GM21786 (cell line): ENCODE data around the gene CACNA2D3.

ENCODE experiments used
- ATAC-seq: cut with Tn5 transposase; IDR thresholded peaks from one replicate; pipeline ENCODE4 v1.9.1; 2021; ENCODE audit not compliant: unreplicated experiment

Gene CACNA2D3

DNA sequence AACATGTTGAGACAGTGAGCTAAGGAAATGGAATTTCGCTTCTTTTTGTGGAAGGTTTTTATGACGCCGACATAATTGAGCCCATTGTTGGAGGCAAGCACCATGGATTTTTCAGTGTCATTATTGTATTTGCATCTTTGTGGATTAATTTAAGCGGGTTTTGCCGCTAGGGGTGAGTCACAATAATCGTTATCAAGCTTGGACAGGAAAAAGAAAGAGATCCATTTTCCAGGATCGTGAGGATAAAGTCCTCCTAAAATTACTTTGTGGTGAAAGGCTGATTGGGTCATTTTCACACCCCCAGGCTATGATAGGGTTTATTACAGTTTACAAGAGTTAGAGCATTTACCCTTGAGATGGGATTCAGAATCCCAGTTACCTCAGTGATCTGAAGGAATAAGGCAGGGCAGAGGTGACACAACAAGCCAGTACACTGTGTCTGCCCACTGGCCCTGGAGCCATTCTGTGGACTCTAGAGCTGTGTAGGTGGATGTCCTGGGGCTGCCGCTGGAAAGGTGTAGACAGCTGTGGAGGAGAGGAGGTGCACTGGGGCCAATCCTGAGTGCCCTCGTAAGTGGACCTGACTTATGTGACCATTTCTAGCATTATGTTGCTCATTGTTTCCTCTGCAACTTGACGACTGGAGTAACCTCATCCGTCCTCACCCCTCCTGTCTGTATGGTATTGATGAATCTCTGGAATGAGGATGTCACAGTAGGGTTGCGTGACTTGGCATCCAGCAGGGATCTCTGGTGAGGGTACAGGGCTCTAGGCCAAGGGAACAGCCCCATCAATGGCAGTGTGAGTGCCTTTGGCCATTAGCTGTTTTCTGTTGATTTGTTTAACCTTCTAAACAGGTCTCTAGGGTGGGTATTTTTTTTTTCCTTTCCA lies 435.4 kb downstream of the CACNA2D3 start:
- ATAC-seq: no peak

DNA sequence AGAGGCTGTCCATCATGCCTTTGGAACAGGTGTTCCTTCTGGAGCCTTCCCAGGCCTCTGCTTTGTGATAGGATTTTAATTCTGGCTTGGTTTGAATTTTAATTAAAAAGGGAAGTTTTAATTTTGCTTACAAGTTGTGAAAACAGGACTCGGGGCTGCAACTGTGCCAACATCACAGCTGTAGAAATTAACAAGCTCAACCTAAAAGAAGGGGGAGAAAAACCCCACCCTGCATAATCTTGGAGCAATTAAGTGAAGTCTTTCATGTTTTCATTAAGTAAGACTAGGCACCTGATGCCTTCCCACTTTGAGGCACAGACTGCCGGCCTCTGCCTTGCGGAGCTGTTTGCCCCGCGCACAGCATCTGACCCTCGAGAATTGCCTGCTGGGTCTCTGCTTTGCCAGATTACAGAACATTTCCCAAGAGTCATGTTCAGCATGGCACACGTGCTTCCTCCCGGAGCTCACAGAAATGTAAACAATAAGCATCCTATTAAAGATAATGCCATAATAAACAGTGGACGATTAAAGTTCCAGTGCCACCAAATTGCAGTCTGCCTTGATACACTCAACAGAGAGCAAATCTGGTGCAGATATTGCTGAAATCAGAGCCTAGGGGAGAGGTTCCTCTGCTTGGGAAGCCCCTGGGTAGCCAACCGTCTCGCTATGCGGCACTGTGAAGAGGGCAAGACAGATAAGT lies 441.3 kb downstream of the CACNA2D3 start:
- ATAC-seq: no peak

DNA sequence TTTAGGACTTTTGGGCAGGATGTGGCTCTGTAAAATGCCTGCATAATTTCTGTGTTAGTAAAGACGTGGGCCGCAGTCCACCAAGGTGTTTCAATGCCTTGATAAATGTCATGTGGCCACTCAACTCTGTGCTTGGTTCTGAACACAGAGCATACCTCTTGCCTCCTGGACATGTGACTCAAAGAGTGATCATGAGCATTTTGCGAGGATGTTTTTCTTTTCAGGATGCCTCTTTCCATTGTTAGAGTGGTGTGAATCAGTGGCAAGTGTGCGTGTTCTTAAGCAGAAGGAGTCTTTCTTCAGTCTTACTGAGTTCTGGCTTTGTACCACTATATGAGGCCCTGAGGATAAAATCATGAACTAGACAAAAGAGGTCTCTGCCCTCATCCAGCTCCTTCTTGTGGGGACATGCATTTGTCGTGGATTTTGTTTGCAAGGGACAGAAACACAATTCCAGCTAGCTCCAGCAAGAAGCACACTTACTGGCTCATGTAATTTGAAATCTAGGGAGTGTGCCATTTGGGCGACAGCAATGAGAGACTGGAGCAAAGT lies 442.1 kb downstream of the CACNA2D3 start:
- no peak for ATAC-seq

DNA sequence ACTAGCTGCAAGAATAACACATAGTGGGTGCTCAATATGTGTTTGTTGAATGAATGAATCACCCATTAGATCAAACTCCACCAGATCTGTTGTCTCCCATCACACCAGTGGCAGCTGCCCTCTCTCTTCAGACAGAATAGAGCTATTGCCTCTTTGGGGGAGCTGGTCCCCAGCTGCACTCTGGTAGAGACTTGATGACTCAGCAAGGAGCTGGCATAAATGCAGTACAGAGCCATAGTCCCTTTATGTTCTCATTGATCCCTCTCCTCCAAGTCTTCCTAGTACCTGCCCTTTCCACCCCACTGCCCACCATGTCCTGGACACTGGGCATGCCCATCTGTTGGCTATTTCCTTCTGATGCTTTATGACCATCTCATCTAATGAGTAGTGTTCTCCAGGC lies 443.6 kb downstream of the CACNA2D3 start:
- no peak for ATAC-seq

DNA sequence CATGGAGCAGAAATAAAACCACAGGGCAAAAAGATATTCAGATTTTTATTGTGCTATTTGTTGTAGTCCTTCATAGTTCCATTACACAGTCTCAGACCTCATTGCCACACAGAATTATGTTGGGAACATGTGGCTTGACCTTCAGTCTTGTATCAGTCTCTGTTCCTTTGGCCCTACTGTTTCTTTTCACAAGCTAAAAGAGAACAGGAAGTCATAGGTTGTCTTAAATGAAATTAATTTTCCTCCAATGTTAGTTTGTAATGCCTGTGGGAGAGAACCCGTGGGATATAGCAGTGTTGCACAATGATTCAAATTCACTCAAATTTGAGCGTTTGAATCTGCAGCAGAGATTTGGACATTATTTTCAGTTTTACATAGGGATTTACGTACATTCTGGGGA lies 445.6 kb downstream of the CACNA2D3 start:
- ATAC-seq: no peak

DNA sequence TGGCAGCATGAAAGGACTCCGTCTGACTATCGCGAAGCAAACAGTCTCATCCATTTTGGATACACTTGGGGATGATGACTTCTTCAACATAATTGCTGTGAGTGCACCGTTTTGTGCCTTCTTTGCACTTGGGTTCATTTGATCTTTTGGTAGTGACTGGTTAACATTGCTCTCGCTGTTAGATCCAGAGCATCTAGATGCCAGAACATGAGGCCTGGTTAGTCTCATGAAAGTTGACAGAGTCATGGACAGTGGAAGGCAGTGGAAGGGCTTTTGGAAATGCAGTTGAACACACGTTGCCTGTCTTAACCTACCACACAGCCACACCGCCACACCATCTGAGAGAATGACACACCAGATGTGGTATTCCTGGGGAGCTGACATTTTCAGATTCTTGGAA lies 447.7 kb downstream of the CACNA2D3 start:
- ATAC-seq: no peak

DNA sequence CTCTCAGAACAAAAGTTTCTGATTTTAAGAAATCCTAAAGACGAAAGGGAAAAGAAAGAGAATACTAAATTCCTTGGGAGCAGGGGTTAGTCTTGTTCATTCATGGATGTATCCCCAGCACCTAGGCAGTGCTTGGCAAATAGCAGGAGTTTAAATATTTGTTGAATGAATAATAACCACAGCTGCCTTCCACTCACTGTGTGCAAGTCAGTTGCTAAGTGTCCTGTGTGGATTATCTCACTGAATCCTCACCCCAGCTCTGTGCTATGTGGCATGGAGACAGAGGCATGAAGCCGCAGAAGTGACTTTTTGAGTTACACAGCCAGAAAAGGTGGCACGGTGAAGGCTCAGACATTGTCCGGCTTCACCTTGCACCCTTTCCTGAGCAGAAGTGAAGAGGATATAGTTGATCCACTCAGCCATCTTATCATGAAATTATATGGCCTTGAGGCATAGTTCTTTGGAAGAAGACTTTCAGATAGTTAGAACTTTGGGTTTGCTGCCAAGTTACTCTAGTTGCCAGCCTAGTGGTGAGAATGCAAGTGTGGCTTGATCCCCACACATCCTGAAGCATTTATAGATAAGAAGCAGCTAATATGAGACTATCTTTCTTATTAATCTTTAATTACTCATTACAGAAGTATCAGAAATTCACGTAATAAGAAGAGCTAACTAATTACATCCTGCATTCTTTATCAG lies 450.0 kb downstream of the CACNA2D3 start:
- ATAC-seq: no peak

DNA sequence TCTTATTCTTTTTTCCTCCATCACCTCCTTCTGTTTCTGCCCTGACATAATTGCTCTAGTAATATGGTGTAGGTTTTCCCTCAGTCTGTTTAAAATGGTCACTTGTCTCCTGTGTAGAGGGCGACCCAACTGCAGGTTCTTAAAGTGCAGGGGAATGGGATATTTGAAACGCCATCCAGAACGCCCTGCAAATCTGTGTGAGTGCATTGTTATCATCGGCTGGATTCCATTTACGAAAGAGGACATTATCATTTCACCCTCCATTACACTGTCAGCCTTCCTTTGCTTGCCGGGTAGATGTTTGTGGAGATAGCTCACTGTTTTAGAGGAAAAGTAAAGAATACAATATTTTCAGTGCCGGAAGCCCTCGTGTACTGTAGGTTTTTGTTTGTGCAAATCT lies 451.5 kb downstream of the CACNA2D3 start:
- no peak for ATAC-seq

DNA sequence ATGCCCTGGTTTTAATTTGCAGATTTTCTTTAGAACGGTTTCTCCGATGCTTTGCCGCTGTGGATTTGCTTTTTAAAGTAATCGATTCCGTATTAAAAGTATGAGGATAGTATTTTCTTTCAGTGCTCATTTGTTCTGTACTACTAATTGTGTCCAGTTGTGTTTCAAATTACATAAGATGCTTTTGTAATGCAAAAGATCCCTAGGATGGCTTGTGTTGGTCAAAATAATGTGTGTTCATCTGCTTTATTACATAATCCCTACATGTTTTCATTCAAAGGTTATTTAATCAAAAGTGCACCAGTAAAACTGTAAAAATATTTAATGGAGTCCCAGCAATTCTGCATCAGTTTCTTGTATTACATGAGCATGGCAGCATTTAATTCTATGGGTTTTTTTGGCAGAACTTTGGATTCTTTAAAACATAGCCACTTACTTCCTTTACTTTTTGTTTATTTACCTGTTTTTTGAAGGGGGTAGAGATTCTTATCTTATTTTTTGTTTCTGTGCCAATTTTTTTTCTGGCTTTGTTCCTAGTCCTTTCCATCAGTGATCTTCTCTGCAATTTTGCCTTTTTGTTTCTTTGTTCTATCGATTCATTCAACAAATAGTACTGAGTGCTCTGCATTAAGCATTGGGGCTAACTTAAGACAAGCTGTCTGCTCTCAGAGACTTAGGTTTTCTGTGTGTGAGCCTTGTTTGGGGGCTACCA lies 452.7 kb downstream of the CACNA2D3 start:
- ATAC-seq: no peak

DNA sequence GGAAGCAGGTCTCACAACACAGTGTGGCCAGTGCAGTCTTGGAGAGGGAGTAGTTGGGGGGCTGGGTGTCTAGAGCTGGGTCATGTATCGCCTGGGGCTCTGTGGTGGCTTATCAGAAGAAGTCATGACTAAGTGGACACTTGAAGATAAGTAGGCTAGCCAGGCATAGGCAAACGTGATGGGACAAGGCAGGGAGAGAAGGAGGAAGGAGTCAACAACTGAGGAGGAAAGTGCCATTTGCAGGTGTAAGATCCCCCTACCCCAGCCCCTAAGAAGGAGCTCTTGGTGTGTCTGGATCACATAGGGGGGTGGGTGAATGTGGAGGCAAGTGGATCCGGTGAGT lies 453.2 kb downstream of the CACNA2D3 start:
- no peak for ATAC-seq

DNA sequence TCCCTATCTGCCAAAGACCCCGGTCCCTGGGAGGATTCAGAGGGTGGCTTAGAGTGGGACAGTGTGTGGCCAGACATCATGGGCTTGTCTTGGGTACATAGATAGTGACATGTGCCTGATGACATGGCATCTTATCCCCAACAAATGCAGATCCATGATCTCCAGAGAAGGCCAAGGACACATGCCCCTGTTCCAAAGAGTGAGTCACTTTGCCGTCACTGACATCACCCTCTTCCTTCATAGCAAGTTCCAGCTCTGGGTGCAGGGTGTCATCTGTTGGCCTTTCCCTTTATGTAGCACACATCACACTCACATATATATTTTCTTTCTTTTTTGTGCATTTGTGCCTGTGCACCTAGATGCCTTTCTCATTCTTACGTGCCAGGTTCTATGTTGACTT lies 455.0 kb downstream of the CACNA2D3 start:
- no peak for ATAC-seq

DNA sequence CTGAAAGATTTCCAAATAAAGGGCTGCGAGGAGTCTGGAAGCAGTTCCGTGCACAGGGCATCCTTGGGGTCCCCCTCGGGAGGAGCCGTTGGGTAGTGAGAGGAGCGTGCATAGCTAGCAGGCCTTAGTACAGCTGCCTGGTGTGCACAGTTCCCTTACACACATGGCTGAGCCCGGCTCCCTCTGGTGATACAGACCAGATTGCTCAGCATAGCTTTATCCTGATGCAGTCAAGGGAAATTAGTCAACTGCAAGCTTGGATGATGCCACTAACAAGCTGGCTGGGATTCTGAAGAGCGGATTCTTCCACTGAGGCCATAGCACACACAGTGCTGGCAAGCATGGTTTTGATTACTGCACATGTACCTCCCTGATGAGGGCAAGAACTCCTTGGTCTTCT lies 456.1 kb downstream of the CACNA2D3 start:
- no peak for ATAC-seq

DNA sequence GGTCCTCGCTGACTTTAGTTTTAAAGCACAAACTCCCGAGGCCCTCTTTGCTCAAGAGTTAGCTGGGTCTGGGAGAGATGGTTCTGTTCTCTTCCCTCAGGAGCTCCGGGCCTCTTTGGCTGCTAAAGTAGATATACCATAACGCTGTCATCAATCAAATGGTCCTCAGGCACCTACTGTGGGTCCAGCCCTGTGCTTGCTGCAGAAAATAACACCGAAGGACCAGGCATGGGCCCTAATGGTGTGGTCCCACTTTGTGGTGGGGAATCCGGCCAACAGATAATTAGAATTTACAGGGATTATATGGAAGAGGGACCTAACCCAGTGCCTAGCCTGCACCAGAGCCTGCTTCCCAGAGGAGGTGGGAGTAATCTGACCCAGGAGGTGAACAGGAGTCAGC lies 458.1 kb downstream of the CACNA2D3 start:
- ATAC-seq: no peak

DNA sequence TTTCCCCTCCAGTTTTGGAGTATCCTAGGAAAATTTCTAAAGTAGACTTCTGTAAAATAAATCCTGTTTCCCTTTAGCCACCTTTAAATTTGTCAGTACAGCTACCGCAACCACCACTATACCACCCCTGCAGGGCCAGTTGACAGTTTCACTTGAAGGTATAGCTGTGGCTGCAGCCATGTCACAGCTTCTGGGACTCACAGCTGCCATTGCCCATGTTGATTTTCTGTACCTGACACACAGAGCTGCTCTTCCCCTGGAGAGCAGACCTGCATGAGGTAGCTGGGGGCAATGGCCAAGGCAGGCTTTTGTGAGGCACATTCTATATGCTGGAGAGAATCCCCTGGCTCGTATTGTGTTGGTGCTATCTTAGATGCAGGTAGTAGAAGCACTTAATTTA lies 460.1 kb downstream of the CACNA2D3 start:
- no peak for ATAC-seq

DNA sequence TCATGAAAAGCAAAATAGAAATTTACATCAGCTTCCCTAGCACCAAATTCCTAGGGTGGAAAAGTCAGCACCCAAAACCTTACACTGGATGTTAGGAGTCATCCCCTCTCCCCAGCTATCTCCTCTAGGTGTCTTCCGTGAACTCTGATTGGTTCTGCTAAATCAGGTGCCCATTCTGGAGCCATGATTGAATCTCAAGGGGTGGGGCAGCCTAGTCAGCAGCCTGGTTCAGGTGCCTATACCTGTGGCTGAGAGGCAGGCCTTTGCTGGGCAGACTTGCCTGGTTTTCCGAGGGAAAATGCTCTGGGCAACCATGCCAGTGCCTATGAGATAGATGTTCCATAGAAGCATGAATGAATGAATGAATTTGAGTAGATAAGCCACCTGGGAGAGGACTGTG lies 468.8 kb downstream of the CACNA2D3 start:
- ATAC-seq: no peak

DNA sequence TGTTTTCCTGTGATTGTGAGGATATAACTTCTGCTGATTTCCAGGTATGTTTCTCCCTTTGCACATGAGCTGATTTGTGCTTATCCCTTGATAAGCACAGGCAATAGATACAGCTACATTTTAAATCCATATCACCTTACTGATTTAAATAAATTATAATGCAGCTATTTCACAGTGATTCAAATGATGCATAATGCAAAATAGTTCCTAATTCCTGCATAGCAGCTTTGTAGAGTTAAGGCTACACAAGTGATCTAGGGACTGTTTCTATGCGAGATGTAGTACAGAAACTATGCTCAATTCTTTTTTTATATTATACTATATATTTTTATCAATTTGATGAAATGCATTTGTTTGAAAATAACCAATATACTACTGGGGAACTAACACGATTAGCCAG lies 471.3 kb downstream of the CACNA2D3 start:
- no peak for ATAC-seq

DNA sequence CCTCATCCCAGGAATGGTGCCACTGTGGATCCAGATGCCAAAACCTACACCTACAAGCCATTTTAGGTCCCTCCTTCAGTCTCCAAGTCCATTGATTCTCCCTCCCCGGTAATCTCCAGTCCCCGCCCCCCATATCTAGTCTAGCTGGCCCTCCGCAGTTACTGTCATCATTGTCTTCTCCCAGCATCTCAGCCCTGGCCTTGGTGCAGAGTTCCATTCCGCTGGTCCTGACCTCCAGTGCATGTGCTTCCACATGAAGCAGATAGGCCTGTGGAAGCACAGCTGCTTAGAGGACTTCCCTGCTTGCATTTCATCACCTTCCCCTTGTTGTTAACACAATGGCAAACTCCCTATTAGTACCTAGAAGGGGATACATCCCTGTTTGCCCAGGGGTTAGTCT lies 473.7 kb downstream of the CACNA2D3 start:
- ATAC-seq: no peak

DNA sequence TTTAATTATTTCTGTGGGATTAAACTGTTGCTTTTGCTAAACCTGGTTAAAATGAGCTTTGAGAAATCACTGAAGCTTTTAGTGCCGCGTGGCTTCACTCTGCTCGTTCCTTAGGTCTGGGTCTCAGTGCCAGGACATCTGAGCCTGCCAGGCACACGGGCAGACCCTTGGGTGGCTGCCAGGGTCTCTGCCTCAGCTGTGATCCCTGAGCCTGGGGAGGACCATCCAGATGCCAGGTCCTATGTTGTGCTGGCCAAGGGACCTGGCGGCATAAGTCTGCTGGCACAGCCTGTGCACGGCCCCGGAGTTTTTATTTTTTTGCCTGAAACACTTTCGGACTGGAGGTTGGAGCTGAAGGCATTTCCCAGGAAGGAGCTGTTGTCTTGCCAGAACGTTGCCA lies 477.4 kb downstream of the CACNA2D3 start:
- no peak for ATAC-seq

DNA sequence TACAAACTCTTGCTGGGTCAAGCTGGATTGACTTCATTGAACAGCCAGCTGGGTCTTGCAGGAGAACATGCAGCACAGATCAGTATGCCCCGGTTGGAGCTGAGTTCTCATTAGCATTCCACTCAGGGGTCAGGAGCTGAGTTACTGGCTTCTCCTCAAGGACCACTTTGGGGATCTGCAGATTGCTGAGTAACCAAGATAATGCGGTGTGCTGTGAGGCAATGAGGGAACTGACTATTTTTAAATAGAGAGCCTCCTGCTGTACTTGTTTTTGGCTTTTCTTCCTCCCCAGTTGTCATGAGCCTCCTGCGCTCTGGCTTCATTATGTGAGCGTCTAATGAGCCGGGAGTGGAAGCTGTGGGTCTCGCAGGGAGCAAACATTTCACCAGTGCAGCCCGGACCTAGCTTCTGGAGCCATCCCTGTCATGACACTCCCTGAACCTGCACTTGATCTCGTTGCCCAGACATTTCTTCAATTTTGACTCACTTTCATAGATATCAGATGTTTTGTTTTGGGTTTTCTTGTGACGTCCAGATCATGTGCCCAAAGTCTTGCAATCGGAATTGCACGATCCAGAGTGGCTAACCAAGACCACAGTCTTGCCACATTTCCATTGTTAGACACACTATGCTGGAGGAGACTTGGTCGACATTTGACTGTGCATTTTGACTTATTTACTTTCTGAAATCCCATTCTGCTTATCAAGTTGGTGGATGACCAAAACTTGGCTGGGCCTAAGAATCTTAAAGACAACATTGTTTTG lies 478.3 kb downstream of the CACNA2D3 start:
- ATAC-seq: no peak

DNA sequence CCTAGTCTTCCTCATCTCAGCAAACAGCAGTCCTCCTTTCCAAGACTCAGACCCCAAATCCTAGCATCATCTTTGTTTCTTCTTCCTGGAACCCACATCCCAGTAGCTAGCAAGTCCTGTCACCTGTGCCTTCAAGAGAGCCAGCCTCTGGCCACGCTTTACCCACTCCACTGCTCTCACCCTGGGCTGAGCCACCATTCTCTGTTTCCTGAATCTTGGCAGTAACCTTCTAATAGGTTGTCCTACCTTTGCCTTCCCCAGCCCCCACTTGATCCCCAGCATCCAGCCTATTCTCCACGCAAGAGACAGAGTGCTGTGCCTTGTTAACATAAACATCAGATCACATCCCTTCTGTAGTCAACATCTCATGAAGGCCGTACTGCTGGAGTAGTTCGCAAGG lies 482.1 kb downstream of the CACNA2D3 start:
- ATAC-seq: no peak
